NCI-H526 treated with DMSO at 0.1 percent for 48 hours (cell line): Measurements from ENCODE around the gene STXBP1.

Source experiments
- DNase-seq: peaks from one replicate; lab custom pipeline; 2025; lab: John Stamatoyannopoulos, UW

STXBP1 gene

DNA sequence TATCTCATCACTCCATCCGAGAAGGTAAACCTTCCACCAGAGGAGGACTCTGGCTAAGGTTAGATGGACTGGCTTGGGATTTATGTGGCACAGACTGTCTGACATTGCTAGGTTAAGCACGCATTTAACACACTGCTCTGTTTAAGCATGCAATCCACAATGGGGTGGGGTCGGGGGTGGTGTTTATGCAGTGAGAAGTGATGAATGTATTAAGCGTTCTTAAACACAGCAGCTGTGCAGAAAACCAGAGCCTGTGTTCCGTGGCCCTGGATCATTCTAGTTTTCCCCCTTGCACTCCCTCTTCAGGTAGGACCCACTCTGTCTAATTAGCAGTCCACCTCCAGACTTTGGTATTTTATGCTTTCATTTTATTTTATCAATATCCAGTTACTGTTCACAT, 46.4 kb downstream of the STXBP1 start:
- DNase-seq, result no peak

DNA sequence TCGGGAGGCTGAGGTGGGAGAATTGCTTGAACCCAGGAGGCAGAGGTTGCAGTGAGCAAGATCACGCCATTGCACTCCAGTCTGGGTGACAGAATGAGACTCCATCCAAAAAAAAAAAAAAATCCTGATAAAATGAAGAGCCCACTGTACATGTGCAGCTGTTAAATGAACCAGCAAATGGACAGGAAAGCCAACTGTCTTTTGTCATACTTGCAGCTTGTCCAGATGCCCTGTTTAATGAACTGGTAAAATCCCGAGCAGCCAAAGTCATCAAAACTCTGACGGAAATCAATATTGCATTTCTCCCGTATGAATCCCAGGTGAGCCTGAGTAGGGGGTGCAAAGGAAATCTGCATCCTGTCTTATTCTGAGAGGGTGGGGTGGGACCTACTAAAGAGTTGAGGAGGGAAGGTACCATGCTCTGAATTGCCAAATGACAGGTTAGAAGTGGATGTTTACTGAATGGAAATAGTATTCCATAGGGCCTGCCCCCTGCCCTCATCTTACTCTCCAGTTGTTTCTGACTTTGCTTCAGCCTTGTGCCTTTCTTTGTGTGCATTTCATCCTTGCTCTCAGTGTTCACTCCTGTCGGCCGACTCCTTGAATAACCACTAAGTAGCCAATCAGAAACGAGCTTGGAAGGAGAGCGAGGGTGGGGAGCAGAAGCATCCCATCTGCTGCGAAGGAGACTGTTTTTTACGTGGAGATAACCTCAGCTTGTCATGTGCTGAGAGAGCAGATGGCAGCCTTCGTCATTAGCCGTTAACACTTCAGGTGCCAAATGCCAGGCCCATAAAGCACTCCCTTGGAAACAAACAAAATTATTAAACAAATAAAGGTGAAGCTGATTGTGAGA, 49.0 kb downstream of the STXBP1 start:
- no peak for DNase-seq

DNA sequence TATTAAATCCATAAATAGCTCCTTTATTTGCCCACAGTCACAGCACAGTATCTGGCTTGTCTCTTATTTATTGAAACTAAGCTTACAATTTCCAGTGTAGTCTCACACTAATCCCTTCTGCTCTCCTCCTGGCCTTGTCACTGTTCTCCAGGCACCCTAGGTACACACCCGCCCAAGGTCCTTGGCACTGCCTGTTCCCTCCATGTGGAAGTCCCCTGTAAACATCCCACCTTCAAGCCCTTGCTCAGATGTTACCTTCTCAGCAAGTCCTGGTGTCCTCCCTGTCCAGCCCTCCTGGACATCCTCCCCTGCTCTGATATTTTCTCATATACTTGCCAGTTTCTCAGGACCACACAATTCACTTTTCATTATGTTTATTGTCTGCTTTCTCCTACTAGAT, 50.5 kb downstream of the STXBP1 start:
- DNase-seq, result no peak

DNA sequence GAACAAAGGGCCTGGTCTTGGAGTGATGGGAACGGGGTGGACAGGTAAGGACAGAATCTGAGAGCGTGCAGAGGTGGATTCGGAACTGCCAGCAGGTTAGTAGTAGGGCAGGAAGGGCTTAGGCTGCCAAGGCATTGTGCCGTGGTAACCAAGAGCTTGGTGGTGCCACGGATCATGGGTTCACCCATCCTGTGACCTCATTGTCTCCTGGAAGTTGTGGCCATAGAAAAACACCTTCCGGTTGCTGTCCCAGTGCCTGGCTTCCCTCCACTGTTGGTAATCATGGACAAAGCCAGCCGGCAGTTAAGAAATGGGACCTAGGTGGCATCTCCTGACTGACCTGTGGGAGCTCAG, 52.2 kb downstream of the STXBP1 start:
- DNase-seq, result no peak

DNA sequence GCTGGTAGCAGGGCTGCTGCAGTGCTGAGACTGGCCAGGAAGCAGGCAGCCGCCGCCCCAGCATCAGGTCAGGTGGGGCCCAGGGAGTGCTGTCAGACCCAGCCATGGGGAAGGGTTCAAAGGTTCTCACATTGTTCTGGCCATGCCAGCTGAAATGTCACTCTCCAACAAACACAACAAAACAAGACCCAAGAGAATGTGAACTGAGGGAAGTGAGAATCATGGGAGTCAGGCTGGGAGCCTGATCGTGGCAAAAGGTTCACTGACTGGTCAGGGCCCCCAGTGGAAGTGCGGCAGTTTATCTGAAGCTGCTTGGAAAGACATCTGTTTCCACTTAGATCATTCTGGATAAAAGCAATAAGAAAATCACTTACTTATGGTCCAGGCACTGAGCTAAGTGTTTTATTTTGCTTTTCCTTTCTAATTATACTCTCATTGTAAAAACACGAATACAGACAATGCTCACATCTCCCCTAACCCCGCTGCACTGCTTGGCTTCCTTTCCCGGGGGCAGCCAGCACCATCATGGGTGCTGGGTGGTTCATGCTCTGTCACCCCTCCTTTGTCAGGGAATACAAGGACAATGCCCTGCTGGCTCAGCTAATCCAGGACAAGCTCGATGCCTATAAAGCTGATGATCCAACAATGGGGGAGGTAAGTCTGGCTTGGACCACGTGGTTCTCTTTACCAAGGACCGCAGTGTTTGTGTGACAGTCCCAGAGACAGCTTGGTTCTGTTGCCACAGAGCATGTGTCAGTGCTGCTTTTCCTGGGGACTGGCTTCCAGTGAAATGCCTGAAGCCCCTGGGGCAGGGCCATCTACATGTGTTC, 52.8 kb downstream of the STXBP1 start:
- DNase-seq, result no peak

DNA sequence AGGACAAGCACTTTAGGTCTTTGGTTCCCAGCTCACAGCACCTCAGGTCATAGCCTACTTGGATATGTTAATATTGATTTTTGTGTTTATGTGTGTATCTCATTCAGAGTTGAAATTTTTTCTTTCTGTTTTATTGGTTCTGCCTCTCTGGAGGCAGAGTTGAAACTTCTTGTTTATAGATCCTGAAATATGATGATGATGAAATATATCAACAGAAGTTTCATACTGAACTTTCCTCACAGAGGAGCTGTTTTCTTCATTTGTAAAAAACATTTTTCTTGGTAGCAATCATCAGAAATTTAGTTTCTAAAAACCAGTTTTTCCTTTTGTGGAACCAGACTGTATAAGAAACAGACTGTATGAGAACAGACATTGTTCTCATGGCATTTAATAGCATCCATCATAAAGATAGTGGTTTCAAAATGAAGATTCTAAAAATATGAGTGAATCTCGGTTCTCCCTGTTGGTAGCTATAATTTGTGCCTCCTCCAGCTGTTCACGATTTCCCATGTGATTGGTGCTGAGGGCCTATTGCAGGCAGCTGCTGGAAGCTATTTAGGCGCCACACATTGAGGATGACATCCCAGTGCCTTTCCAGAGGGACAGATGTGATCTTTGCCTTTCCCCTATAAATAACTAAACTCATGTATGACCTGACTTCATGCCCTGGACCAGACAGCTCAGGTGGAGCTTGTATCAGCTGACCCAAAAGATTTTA, 55.2 kb downstream of the STXBP1 start:
- no peak for DNase-seq

DNA sequence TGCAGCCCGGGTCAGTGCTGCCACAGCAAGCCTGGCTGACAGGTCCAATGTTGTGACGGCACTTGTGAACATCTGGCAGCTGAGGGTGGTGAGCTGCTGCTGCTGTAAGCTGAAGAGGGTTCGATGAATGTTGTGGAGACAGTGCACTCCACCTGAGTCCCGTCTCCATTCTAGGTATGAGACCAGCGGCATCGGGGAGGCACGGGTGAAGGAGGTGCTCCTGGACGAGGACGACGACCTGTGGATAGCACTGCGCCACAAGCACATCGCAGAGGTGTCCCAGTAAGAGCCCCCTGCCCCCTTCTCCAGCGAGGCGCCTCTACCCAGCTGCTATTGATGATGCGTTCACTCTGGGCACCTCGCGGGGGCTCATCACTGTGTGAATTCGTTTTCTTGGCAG, 55.8 kb downstream of the STXBP1 start:
- DNase-seq, result no peak

DNA sequence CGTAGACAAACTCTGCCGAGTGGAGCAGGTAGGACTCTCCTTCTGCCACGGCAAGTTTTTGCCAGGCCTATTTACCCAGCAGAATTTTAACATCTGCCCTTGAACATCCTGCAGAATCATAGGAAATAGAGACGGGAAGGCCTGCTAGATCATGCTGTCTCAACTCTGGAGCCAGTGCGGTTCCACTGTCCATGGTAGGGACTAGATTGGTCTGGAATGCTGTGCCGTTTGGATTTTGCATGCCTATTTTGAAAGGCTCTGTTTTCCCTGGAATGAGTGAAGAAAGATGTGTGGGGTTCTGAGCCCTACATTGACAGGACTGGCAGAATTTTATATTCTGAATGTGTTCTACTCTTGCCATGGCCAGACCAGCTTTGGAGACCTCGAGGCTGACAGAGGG, 61.2 kb downstream of the STXBP1 start:
- DNase-seq, result no peak

DNA sequence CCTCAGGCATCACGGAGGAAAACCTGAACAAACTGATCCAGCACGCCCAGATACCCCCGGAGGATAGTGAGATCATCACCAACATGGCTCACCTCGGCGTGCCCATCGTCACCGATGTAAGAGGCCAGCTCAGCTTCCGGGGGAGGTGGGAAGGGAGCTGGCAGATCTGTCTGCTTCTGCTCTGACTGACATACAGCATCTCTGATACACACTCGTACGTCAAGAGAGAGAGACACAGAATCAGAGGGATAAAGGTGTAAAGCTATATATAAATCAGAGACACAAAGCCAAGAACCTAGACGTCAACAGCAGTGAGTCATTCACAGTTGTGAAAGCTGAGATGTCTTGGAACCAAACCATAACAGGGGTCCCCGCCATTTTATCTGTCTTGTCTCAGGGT, 64.6 kb downstream of the STXBP1 start:
- no peak for DNase-seq

DNA sequence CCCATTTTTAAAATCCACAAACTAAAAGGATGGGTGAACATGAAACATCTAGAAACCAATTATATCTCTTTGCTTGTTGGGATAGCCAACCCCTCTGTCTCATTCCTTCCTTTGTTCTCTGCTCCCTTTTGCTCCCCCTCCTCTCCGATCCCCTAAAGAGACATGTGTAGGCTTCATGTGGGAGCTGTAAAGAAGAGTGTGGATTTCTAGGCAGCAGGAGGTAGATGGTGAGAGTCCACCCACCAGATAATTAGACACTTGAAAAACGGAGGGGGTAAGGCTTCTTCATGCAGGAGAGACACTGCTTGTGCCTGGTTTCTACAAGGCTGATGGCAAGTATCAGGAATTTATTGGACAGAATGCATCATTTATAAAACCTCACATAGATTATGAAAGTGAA, 67.4 kb downstream of the STXBP1 start:
- no peak for DNase-seq

DNA sequence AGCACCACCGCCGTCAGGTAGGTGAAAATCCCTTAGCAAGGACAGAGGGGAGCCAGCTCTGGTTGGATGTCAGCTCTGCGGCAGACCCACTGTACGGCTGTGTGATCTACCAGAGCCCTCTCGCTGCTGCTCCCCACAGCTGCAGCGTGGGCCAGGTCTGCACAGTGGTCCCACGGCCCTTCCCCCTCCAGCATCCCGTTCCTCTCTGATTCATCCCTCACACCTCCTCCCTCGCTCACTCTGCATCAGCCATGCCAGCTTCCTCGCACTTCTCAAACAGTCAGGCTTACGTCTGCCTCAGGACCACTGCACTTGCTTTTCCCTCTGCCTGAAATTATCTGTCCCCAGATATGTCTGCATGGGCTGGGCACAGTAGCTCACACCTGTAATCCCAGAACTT, 68.1 kb downstream of the STXBP1 start:
- no peak for DNase-seq

DNA sequence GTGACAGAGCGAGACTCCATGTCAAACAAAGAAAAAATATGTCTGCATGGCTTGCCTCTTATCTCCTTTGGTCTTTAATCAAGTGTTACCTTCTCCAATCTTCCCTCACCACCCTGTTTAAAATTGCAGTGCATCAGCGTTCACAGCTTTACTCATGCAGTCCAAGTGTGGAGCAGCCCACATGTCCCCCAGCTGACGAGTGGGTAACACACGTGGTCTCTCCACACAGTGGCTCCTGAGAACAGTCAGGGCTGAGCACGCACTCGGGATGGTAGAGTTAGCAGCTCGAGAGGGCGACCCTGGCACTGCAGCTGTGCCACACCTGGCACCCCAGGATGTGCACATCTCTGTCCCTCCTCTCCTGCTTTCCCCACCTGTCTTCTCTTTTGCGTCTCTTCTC, 68.8 kb downstream of the STXBP1 start:
- no peak for DNase-seq

DNA sequence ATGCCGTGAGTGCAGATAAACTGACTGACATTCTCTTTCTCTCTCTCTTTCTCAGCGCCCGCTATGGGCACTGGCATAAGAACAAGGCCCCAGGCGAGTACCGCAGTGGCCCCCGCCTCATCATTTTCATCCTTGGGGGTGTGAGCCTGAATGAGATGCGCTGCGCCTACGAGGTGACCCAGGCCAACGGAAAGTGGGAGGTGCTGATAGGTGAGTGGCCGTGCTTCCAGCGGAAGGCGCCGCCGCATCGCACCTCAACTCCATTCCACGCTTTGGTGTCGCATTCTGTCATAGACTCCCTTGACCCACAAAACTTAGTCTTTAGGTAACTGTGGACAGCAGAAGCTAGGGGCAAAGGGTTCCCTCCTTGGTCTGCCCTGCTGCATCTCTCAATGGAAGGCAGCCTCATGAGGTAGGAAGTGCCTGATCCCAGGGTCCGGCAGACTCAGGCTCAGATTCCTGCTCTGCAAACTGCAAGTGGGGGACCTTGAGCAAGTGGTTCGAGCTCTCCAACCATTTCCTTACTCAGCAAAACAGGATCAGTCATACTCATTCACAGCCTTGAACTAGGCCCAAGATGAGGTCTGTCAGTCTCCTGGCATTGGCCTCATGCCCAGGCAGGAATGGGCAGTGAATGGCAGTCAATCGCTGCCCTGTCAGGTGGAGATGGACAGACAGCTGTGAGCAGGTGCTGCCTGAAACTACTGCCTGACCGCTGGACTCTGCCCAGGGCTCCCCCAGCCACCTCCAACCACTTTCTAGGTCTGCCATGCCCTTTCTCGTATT, 70.5 kb downstream of the STXBP1 start:
- no peak for DNase-seq

DNA sequence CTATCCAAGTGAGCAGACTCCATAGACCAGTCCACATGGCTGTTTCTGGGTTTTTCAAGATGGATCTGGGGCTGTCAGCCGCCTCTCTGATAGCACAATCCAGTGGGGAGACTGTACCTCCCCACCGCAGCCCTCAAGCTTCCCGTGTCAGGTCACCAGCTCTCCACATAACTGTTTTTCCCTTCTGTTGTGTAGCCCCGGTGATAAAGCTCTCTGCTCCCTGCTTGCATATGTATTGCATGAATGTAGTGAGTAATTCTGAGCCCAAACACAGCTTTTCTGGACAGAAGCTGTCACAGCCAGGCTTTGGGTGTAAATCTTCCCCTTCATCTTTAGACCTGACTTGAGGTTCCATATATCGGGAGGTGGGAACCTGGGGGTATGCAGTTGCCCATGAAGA, 71.6 kb downstream of the STXBP1 start:
- no peak for DNase-seq

DNA sequence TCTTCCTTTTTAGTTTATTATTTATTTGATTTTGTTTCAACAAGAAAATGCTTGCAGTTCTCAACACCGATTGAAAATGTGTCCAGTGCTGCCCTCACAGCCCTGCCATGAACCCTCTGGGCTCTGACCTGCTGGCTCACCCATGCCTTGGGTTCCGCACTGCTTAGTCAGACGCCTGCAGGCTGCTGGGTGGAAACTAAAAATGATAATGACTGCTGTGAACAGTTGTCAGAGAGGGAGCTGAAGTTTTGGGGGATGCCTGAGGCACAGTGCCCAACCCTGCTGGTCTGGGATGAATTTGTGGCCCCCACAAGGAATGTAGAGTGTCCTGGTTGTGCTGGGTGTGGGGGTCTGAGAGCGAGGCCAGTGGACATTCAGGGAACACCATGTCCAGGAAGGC, 72.5 kb downstream of the STXBP1 start:
- DNase-seq, result no peak

DNA sequence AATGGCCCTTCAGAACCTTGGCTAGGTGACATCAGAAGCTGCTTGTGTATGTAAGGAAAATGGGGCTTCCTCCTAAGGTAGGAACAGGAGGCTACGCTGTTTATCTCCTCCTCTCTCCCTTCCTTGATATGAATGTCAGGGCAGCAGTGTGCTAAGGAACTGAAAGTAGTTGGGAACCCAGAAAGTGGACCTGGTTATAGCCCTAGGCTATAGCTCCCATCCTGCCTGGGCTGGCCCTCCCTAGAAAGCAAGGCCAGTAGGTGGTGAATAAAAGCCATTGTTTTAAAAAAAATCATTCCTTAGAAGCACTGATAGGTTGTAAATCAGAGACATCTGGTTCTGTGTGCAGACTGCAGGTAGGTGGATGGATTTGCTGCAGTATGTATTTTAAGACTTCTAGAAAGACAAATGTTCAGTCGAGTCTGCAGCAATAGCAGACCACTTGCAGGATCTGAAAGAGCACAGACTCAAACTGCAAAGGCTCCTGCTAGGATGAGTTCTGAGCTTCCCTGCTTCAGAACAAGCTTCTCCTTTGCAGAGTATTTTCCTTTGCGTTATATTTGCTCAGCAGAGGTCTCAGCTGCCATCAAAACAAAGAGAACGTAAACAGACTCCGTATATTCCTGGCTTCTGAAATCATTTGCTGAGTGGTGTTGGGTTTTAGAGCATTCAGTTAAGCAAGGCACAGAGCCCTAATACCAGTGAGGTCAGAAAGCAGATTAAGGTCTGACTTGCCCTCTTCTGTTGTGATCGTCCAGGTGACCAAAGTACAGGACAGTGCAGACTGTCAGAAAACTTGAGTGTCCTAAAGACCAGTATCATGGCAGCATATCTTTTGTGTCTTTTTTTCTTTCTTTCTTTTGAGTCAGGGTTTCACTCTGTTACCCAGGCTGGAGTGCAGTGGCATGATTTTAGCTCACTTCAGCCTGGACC, 74.7 kb downstream of the STXBP1 start:
- DNase-seq, result no peak

DNA sequence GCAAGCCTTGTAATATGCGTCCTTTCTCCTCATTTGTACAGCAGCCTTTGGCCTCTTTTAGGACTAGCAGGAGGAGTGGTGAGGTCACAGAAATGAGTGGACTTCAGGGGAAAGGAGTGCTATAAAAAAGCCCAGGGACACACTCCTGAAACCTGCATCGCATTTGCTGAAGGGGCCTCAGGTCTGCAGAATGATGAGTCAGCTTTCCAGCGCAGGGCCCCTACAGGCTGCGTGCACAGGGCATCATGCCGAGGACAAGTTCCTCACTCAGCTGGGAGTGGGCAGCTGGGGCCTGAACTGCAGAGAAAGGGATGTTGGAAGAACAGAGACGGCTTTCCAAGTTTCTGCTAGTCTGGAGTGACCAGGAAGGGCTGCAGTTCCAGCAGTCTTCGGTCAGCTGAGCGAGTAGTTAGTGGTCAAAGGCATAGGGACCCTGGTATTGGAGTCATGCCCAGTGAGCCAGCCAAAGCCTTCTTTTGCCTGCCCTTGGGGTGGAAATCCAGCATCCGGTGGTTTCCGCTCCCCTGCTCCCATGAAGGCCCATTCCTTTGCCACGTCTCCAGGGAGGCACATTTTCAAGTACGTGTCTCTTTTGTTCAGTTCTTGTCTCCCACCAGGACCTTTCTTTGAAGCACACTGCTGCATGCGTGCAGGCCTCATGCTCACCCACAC, 77.4 kb downstream of the STXBP1 start:
- no peak for DNase-seq

DNA sequence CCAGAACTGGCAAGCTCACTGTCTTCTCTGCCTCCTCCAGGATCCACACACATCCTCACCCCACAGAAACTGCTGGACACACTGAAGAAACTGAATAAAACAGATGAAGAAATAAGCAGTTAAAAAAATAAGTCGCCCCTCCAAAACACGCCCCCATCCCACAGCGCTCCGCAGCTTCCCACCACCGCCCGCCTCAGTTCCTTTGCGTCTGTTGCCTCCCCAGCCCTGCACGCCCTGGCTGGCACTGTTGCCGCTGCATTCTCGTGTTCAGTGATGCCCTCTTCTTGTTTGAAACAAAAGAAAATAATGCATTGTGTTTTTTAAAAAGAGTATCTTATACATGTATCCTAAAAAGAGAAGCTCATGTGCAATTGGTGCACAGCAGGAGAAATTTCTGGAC, 78.7 kb downstream of the STXBP1 start:
- no peak for DNase-seq

DNA sequence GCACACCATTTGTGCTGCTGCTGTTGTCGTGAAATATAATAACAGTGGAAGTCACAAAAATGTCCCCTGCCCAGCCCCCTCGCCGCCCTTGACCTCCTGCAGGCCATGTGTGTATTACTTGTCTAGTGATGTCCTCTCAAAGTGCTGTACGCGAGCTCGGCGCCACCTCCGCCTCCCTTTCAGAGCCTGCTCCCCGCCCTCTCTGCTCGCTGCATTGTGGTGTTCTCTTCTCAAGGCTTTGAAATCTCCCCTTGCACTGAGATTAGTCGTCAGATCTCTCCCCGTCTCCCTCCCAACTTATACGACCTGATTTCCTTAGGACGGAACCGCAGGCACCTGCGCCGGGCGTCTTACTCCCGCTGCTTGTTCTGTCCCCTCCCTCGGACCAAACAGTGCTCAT, 80.0 kb downstream of the STXBP1 start:
- DNase-seq, result no peak

DNA sequence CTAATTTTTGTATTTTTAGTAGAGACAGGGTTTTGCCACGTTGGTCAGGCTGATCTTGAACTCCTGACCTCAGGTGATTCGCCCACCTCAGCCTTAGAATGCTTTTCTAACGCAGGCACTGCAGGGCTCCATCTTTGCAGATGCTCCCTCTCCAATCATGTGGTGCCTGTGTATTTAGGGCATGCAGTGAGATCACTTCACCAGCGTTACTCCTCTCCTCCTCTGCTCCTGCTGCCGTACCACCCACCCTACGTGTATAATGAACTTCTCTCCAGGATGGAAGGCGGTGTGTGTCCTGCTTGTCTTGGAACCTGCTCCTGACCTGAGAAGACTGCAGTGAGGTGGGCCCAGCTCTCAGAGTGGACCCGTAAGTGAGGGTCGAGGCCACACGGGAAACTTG, 81.1 kb downstream of the STXBP1 start:
- no peak for DNase-seq
